Heart right ventricle (tissue), 16 donors: ENCODE results near the gene LCORL. TPM values are rescaled to one million over a fixed set of nuclear protein-coding genes. Genes with fewer than 3 reads are reported as not detected.
"Not testable (repeated sequence)": the region's sequence is repeated elsewhere in the genome, so short reads cannot be mapped to it uniquely, and the experiment has no call there.

Experiments
- ATAC-seq, 8 donors: fragments of 200-7000 bp; cut with Tn5 transposase; one replicate each; pipeline ENCODE4 v1.9.1; 2020; ENCODE audit warnings: mild to moderate bottlenecking in 8 of 8, moderate library complexity in 8 of 8, moderate number of reproducible peaks in 1 of 8
- DNase-seq, 2 donors: peaks; one replicate each; pipeline ENCODE4 v3.0.0-alpha.2; 2020
- H3K27ac ChIP-seq, 10 donors: fragments of 200-600 bp; sonication (generic) in 2 of 10; one replicate each; pipeline versions ENCODE4 v1.5.0 to v1.8.0; 2020 to 2022; ENCODE audit warnings: mild to moderate bottlenecking in 3 of 10
- H3K27me3 ChIP-seq, 7 donors: fragments of 200-600 bp; one replicate each; pipeline ENCODE4 v1.8.0; 2021 to 2022; ENCODE audit warnings: mild to moderate bottlenecking in 2 of 7
- H3K36me3 ChIP-seq, 9 donors: fragments of 200-600 bp; sonication (generic) in 1 of 9; one replicate each; pipeline versions ENCODE4 v1.5.0 to v1.8.0; 2020 to 2022; ENCODE audit warnings: mild to moderate bottlenecking in 2 of 9
- H3K4me1 ChIP-seq, 9 donors: fragments of 200-600 bp; sonication (generic) in 1 of 9; one replicate each; pipeline versions ENCODE4 v1.5.0 to v1.8.0; 2020 to 2022; ENCODE audit warnings: mild to moderate bottlenecking in 4 of 9
- H3K4me3 ChIP-seq, 10 donors: fragments of 200-600 bp; sonication (generic) in 2 of 10; one replicate each; pipeline versions ENCODE4 v1.5.0 to v1.8.0; 2020 to 2022; ENCODE audit warnings: mild to moderate bottlenecking in 7 of 10, moderate library complexity in 2 of 10
- H3K9me3 ChIP-seq, 11 donors: fragments of 200-600 bp in 10 of 11; sonication (generic) in 2 of 11; one replicate each; pipeline versions ENCODE4 v1.5.0 to v1.8.0; 2013 to 2022; ENCODE audit warnings: mild to moderate bottlenecking in 2 of 11, control low read depth in 1 of 11, moderate library complexity in 1 of 11
- WGBS, 2 donors: extraction: QIAGEN DNeasy Blood & Tissue Kit; methylation state at CpG; one replicate each; pipeline ENCODE4 v1.1.7; 2013; ENCODE audit warnings: inconsistent platforms in 1 of 2; 5-methylcytosine and 5-hydroxymethylcytosine counted together
- intact Hi-C, 10 donors: fragments of 100-400 bp; cut with DNase I; formaldehyde crosslinking; loops; one replicate each; pipeline versions ENCODE4 v1.11.1 to v1.14.2; 2022
- polyA plus RNA-seq, 2 donors: library from polyadenylated mRNA; stranded (reverse); fragments of 200-250 nt; gene quantifications; one replicate each; pipeline ENCODE4 v1.2.3, GENCODE V29; 2013
- total RNA-seq, 10 donors: library from RNA; stranded (reverse); fragmentation: NEBNext Ultra II Directional in 3 of 10; extraction: Animal tissue kit (Norgen Biotek cat#: 25700) in 3 of 10; gene quantifications; one replicate each; pipeline versions ENCODE4 v1.2.1 to v1.2.4, GENCODE V29; 2021 to 2023
- TF ChIP-seq, protein P1 (sequence below), 9 donors: fragments of 200-600 bp; sonication (generic) in 2 of 9; IDR thresholded peaks; one replicate each; pipeline versions ENCODE4 v1.5.0 to v1.8.0; 2021 to 2022; ENCODE audit warnings: antibody characterized with exemption in 9 of 9, mild to moderate bottlenecking in 5 of 9, moderate library complexity in 1 of 9
- donor health status: Arrhythmogenic right ventricular cardiomyopathy.
- donor health status: ischemic (EF 13 %, LVEDD 7.1; RV severe dilation, severe dysfunction).
- donor health status: healthy with polysubstance abuse.
- donor health status: DM: no; HTN: yes; CAD: no.
- donor health status: DM: no; HTN: no; CAD: no.
- donor health status: ischemic (EF 25% LVEDD 6.9; RV normal size, moderate dysfunction).
- donor health status: ischemic (EF 25% LVEDD 5.7; RV mildly dilated, moderate dysfunction).
- donor health status: healthy.
- donor health status: DM: yes; HTN: yes; CAD: no.
- donor health status: Ischemic cardiomyopathy.
- donor health status: ischemic (EF 35%, LVEDD 5.7; RV mildly dilated, moderate dysfunction).
- donor health status: nonischemic (EF 11% LVEDD 7.7; RV severe dilation, severe dysfunction).
- donor health status: DM: yes; HTN: yes; CAD: no.
- donor health status: PGD.
- donor health status: ischemic (EF 29% LVEDD 5.4; RV normal size, mild dysfunction).
- donor health status: nonischemic (EF 23%, LVEDD 6.1; RV moderate dilation, normal function).

The LCORL gene
- total and polyA plus RNA-seq, 12 donors: 1.7 to 11.1 (median 6.4) TPM

DNA sequence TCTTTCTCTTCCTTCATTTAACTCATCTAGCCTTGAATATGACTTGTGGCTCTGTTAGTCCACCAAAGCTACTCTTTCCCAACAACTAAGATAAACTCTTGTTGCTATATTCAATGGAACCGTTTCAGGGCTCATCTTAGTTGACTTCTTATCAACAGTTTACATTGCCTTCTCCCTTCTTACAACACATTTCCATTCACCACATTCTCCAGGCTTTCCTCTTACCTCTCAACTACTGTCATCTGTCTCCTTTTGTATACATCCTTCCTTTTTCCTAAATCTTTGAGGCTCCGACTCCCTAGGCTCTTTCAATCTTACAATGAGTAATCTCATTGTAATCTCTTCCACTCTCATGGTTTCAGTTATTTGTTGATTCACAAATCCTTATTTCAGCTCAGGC is 152.2 kb downstream of the LCORL start:
- intact Hi-C loops: no loop called here
- ATAC-seq (no peak), DNase-seq (no peak)
- no peak overlapping the region for H3K4me3 ChIP-seq
- no peaks in the 10 kb centered on the region for H3K36me3 ChIP-seq
- no peak overlapping the region for H3K27ac ChIP-seq
- H3K4me1 ChIP-seq: no peaks in the 10 kb centered on the region
- no peaks in the 10 kb centered on the region for H3K27me3 ChIP-seq
- TF ChIP-seq, protein P1, sequence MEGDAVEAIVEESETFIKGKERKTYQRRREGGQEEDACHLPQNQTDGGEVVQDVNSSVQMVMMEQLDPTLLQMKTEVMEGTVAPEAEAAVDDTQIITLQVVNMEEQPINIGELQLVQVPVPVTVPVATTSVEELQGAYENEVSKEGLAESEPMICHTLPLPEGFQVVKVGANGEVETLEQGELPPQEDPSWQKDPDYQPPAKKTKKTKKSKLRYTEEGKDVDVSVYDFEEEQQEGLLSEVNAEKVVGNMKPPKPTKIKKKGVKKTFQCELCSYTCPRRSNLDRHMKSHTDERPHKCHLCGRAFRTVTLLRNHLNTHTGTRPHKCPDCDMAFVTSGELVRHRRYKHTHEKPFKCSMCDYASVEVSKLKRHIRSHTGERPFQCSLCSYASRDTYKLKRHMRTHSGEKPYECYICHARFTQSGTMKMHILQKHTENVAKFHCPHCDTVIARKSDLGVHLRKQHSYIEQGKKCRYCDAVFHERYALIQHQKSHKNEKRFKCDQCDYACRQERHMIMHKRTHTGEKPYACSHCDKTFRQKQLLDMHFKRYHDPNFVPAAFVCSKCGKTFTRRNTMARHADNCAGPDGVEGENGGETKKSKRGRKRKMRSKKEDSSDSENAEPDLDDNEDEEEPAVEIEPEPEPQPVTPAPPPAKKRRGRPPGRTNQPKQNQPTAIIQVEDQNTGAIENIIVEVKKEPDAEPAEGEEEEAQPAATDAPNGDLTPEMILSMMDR (IDR thresholded peaks at IDR 0.05): no peak
- 85 to 89% methylated on average over 2 of the region's 2 CpGs for WGBS, 2 donors
- H3K9me3 ChIP-seq: peaks cover 0 to 6% (median 0%) of the 10 kb centered on the region in 11 donors

DNA sequence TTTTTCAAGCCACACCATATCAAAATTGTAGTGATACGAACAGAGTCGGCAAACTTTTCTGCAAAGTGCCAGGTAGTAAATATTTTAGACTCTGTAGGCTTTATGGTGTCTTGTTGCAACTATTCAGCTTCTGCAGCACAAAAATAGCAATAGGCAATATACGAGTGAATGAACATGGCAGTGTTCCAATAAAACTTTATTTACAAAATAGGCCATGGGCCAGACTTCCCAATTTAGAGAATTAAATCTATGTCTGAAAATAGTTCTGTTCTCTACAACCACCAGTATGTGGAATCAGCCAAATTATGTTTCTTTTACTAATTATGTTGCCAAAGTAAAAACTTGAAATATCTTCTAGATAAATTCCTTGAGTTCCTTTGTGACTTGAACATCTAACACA is 154.3 kb downstream of the LCORL start:
- no peak for DNase-seq
- H3K4me3 ChIP-seq: no peak overlapping the region
- TF ChIP-seq, protein P1 (IDR thresholded peaks at IDR 0.05): no peak
- intact Hi-C loops: no loop called here
- no peak overlapping the region for H3K27ac ChIP-seq
- peaks cover 0 to 5% (median 0%) of the 10 kb centered on the region in 9 donors for H3K36me3 ChIP-seq
- no peaks in the 10 kb centered on the region for H3K27me3 ChIP-seq
- ATAC-seq: no peak
- 73 to 75% methylated on average over 3 of the region's 3 CpGs for WGBS, 2 donors
- H3K9me3 ChIP-seq: peaks cover 0 to 13% (median 0%) of the 10 kb centered on the region in 11 donors
- no peaks in the 10 kb centered on the region for H3K4me1 ChIP-seq

DNA sequence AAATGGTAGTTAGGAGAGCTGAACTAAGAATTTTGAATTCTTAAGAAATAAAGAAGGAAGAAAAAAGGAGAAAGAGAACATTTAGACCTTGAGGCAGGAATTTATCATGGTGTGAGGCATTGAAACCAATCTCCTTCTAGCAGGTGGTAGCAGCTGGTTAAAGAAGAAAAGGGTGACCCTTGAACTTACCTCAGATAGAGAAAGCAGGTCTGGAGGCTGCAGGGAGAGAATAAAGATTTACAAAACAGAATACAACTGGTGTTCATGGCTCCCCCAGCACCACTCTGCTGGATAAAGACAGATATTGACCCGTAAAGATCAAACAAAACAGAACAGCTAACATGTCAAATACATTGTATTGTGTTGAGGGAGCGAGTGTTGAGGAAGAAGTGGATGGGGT is 154.7 kb downstream of the LCORL start:
- H3K27me3 ChIP-seq: no peaks in the 10 kb centered on the region
- 82 to 88% methylated on average over 2 of the region's 2 CpGs for WGBS, 2 donors

DNA sequence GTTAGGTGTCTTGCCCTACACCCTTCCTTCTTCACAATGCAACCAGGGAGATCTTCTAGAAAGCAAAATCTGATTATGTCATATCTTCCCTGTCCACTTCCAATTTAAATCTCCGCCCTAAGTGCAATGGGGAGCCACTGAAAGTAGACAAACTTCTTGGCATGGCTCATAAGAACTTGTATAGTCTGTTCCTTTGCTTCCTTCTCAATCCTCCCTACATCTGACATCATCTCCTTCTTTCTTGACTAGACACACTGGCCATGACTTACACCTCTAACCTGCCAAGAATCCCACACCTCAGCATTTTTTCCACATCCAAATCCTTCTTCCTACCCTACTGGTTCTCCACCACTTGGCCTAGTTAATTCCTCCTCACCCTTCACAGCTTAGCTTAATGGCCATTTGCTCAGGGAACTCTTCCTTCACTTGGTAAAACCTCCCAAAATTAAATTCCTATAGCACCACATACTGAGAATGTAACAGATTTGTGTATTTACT is 155.6 kb downstream of the LCORL start:
- ATAC-seq: no peak

More for the DNA sequence above, 154.7 kb downstream of the LCORL start:
- Histone ChIP-seq H3K9me3 (peaks cover 0 to 18% (median 3%) of the 10 kb centered on the region in 11 donors), H3K27ac (no peak overlapping the region), H3K4me3 (no peak overlapping the region), H3K36me3 (peaks cover 0 to 5% (median 0%) of the 10 kb centered on the region in 9 donors), H3K4me1 (no peaks in the 10 kb centered on the region)
- no peak for ATAC-seq
- TF ChIP-seq, protein P1 (IDR thresholded peaks at IDR 0.05): no peak
- no peak for DNase-seq
- intact Hi-C loops: no loop called here

GRCh38 chr4:17861906-17862305 is 159.6 kb downstream of the LCORL start:
- H3K36me3 ChIP-seq, H3K4me3 ChIP-seq, DNase-seq, intact Hi-C loops, H3K27ac ChIP-seq, H3K4me1 ChIP-seq, ATAC-seq, H3K27me3 ChIP-seq: not testable (repeated sequence)
- H3K9me3 ChIP-seq: peaks cover 0 to 33% (median 4%) of the 10 kb centered on the region in 11 donors

More for the DNA sequence above, 155.6 kb downstream of the LCORL start:
- no peak for DNase-seq
- TF ChIP-seq, protein P1 (IDR thresholded peaks at IDR 0.05): no peak
- Histone ChIP-seq H3K27ac (no peak overlapping the region), H3K9me3 (peaks cover 0 to 27% (median 4%) of the 10 kb centered on the region in 11 donors), H3K36me3 (peaks cover 0 to 7% (median 0%) of the 10 kb centered on the region in 9 donors), H3K27me3 (no peaks in the 10 kb centered on the region), H3K4me1 (no peaks in the 10 kb centered on the region), H3K4me3 (no peak overlapping the region)
- intact Hi-C loops: no loop called here
- 98 to 100% methylated on average over 1 of the region's 1 CpG for WGBS, 2 donors
